ENCODE results near the gene ARMC6.

Gene ARMC6

DNA sequence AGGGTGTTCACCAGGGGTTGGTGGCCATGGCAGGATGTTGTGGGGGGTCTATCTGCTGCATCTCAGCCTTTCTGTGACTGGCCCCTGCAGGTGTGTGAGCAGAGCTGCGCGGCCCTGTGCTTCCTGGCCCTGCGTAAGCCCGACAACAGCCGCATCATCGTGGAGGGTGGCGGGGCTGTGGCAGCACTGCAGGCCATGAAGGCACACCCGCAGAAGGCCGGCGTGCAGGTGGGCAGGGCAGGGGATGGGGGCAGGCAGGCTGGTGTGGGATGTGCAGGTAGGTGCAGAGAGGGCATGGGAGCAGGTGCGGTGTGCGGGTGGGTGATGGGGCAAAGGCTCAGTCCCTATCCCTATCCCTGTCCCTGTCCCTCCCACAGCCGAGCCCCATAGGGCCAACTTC is 22.3 kb downstream of the ARMC6 start:
- no peak for DNase-seq (ENCODE audit: low read depth)

DNA sequence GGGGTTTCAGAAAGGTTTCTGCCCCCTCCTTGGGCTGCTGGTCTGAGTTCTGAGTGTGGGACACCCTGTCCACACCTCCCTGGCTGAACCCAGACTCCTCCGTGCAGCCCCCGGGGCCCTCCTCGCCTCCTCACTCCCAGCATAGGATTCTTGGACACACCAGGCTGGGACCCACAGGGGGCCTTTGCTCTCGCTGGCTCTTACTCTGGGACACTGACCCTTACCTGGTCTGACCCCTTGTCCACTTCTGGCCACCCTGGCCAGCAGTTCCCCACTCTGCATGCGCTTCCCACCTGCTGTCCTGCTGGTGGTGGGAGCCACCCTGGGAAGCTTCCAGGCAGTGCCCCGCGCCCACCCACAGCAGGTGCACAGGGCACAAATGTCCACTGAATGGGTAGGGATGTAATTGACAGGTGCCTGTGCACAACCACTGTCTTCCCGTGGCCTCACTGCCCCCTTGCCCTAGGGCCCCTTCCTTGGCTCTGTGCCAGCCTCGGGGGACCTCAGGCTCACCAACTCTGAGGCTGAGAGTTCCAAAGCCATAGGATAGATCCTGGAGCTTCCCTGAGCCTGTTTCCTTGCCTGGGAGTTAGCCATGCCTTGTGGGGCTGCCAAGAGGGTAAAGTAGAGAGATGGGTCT is 23.4 kb downstream of the ARMC6 start:
- DNase-seq (ENCODE audit: low read depth), result no peak

DNA sequence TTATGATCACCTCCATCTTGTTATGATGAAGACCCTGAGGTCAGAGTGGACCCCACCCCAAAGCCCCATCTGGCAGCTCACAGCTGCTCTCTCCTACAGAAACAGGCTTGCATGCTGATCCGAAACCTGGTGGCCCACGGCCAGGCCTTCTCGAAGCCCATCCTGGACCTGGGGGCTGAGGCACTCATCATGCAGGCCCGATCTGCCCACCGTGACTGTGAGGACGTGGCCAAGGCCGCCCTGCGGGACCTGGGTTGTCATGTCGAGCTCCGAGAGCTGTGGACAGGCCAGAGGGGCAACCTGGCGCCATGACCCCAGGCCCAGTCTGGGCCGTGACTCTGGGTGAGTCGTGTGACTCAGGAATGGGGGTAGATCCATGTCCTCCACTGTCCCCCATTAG is 23.9 kb downstream of the ARMC6 start:
- no peak for DNase-seq (ENCODE audit: low read depth)

DNA sequence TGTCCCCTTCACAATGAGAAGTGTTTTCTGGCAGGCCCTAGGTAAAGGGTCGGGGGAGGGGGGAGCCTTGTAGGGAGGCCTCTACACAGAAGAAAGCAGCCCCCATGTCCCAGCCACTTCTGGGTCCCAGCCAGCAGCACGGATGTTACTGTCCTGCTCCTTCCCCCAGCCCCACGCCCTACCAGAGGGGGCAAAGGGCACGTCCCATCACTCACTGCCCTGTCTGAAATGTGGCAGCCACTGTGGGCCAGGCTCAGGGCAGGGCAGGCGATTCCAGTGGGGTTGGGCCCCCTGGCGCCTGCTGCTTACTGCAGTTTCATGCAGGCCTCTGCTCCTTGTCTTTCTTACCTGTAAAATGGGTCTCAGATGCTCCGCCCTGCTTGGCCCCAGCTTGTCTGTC is 24.3 kb downstream of the ARMC6 start:
- no peak for DNase-seq (ENCODE audit: low read depth)

DNA sequence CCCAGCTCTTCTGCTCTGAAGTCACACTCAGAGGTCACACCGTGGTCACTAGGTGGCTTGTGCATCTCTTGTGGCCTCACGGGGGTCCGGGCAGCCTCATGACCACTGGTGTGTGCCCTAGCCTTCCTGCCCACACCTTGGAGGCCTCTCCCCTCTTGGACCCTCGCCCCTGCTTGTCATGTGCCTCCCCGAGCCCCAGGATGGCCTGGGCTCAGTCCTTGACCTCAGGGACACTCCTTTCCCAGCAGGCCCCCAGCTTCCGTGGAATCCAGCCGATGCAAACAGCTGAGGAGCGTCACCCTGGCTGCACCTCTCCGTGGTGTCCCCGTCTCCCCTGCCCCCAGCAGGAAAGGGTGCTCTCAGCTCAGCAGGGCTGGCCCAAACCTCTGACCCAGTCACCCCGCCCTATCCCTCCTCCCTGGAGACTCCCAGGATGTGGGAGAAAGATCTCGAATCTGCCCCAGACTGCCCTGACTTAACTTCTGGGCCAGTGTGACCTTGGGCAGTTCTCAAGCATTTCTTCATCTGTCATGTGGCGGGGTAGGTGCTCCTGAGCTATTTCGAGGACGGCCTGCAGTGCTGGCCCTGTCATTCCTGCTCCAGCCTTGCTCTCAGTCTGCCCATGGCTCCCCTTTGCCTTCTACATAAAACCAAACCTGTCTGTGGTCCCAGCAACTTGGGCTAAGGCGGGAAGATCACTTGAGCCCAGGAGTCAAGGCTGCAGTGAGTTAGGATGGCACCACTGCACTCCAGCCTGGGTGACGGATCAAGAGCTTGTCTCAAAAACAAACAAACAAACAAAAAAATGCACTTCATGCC is 25.8 kb downstream of the ARMC6 start:
- DNase-seq (ENCODE audit: low read depth), result no peak

DNA sequence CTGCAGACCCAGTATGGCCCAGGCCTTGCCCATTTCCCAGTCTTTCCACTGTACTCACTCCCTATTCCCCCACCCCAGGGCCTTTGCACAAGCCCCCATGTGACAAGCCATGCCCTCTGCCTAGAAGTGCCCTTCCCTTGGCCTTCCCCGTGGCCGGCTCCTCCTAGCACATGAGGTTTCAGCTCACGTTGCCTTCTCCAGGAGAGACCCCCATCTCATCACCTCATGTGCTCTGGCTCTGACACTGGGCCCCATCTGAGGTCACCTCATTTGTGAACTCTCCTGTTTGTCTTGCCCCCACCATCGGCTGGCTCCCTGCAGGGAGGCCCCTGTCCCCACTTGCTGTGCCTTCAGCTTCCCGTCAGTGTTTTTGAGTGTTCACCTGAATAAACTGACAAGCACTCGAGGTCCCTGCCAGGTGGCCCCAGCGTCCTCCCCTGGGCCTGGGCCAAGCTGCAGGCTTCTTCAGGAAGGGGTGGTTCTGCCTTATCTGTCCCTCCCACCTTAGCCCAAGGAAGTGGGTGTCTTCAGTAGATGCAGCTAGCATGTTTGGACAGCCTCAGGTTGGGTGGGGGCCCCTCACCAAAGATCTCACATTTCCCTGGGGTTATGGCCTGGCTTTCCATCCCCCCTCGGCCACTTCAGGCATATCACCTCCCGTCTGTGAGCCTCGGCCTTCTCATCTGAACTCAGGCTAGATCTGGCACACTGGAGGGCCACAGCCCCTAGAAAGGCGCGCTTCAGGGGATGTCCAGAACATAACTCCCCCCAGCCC is 26.6 kb downstream of the ARMC6 start:
- no peak for DNase-seq (ENCODE audit: low read depth)

DNA sequence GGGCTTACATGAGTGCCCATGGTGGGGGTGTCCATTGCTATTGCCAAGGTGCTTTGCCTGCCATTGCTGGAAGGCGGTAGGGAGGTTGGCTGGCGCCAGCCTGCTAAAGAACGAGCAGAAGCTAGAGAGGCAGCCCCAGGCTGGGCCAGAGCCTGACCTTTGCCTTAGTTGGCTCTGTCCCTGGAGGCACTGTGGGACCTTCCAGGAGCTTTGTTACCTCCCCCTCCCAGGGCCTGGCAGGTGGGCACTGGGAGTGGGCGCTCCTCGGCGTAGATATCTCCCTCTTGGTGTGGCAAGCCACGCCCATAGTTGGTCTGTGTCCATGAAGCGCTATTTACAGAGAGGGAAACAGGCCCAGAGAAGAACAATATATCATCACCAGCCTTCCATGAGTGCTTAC is 28.1 kb downstream of the ARMC6 start:
- no peak for DNase-seq (ENCODE audit: low read depth)

DNA sequence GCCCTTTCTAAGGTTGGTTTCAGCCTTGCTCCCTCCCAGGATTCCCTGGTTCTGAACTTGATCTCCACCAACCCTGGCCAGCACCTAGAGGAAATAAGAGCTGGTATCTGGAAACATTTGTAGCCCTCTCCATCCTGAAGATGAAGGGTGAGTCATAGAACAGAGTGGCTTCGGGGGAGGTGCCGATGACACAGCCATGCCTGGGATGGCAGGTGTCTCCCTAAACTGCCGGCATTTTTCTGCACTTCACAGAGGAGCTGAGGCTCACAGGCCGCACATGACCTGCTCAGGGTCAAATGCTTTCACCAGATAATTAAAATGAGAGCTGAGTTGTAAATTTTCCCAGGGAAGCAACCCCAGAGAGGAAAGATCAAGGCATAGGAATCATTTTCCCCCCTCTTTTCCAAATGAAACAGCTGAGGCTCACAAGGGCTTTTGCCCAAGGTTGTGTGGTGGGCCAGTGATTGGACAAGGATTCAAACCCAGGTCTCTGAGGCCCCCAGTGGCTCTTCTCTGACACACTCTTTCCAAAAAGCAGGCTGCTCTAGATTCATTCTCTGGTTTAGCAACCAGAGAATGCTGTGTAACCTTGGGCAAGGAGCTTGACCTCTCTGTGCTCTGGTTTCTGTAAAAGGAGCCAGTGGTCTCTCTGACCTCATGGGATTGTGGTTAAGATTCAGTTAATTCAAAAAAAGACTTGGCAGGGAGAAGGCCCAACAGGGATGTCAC is 29.2 kb downstream of the ARMC6 start:
- DNase-seq (ENCODE audit: low read depth), result peak; percentile 21

DNA sequence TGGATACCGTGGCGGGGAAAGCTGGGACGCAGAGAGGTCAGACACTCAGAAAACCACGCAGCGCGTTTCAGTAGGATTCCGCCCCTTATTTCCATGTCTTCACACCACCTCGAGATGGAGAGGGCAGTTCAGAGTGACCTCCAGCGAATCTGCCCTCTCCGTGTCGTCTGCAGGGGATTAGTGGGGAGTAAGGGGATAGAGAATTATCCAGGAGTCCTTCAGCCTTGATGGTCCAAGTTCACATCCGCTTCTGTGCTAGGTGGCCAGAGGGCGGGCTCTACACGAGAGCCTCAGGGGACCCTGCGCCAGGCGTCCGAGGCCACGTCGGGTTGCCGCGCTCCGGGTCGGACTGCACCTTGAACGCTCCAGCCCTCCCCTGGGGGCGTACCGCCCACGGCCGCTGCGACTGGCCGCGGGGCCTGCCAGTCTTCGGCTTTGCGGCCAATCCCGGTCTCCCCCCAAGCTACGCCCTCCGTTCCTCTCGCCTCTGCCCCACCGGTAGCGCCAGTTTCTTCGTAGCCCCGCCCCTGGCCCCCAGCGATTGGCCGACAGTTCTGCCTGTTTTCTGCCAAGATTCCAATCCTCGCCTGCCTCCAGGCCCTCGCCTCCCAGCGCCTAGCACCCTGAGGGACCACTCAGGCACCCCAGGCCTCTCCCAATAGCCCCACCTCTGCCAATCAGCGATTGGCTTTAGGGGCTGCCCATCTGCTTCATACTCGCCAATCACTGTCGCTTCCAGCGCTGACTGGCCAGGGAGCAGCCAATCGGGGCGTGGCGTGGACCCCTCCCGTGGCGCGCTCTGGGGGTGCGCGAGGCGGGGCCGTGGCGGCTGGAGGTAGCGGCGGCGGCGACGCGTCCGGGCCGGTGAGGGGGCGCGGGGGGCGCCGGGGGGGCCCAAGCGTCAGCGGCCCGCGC is 30.0 kb downstream of the ARMC6 start, which contains the start of gene SLC25A42:
TSS of gene SLC25A42 (plus strand) at position 812 of the 915 bp plus-strand sequence. CDS start 32,131 bp downstream, outside the sequence.
- peak; percentile 97 for DNase-seq (ENCODE audit: low read depth)

DNA sequence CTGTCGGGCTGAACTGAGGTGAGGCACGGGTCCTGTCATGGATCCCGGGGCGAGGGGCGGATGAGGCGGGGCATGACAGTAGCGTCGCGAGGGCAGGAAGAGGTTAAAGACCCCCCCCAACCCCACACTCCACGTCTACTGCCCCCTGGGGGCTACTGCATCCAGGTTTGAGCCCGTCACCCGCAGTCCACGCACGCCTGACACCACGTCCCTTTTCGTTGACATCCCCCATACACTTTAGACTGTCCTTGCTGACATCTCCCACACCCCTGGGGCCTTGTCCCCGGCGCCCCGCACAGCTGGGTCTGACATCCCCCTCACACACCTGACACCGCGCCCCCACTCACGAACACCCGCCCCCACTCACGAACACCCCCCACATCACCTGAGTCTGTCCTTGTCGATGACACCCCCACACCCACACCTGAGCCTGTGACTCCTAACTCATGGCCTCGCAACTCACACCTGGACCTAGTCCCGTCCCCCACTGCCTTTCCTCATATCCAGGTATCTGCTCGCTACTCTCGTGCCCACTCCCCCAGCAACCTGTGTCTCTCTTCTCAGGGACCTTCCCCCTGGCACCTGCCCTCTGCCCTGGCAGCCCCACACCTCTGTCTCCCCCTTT is 30.8 kb downstream of the ARMC6 start:
- no peak for DNase-seq (ENCODE audit: low read depth)

DNA sequence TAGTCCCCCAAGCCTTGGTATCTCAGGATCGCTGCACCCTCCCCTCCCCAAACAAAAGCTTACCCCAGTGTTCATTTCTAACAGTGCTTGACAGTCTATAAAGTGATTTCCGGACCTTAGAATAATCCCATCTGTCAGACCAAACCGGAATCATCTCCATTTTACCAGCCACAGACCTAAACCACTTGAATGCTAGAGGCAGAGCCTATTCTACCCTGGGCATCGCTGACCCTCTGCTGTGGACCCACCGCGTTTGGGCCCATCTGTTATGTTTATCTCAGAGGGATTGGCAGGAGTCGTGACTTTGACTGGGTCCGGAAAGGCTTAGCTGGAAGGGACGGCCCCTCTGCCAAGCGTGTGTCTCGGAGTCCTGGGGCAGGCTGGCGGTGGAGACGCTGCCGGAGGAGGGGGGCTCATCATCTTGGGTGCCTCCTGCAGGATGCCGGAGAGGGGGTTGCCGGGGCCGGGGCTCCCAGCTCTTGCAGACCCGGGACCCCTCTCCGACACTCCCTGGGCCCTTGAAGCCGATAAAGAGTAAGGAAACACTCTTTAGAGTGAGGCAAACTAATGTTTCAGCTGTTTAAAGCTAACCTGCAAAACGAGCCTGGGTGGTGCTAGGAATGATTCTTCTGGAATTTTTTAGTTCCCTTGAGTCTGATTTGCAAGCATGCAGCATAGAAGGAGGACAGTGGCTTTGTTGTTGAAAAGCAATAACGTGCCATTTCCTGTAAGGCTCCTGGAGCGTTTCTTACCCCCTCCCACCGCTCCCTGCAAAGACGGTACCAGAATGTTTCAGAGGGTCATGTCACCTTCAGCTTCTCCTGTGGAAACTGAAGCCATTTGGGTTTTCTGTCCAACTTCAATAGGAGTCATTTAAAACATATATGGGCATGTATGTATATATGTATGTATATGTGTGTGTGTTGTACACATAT is 31.7 kb downstream of the ARMC6 start:
- peak; percentile 18 for DNase-seq (ENCODE audit: low read depth)

DNA sequence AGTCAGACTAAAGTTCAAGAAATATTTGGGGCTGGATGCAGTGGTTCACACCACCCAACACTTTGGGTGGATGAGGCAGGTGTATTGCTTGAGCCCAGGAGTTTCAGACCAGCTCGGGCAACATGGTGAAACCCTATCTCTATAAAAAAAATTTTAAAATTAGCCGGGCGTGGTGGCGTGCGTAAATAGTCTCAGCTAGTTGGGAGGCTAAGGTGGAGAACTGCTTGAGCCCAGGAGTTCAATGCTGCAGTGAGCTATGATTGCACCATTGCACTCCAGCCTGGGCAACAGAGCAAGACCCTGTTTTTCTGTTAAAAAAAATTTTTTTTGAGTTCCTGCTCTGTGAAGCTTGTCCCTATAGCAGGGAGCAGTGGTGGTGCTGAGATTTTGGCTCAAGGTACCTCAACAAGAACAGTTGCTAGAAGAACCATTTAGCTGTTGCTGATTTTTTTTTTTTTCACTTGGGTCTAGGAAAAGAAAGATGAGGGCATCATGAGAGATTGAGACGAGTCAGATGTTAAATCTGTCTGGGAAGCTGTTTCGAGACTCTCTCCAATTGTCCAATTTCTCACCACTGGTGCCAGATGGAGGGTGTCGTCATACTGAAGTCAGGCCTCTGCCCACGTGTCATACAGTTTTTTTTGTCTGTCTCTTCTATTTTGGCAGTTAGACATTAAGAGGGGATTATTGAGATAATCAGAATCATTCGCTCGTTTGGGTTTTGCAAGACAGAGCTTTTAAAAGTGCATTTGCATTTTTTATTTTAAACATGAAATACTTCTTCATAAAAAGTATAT is 34.1 kb downstream of the ARMC6 start:
- no peak for DNase-seq (ENCODE audit: low read depth)

DNA sequence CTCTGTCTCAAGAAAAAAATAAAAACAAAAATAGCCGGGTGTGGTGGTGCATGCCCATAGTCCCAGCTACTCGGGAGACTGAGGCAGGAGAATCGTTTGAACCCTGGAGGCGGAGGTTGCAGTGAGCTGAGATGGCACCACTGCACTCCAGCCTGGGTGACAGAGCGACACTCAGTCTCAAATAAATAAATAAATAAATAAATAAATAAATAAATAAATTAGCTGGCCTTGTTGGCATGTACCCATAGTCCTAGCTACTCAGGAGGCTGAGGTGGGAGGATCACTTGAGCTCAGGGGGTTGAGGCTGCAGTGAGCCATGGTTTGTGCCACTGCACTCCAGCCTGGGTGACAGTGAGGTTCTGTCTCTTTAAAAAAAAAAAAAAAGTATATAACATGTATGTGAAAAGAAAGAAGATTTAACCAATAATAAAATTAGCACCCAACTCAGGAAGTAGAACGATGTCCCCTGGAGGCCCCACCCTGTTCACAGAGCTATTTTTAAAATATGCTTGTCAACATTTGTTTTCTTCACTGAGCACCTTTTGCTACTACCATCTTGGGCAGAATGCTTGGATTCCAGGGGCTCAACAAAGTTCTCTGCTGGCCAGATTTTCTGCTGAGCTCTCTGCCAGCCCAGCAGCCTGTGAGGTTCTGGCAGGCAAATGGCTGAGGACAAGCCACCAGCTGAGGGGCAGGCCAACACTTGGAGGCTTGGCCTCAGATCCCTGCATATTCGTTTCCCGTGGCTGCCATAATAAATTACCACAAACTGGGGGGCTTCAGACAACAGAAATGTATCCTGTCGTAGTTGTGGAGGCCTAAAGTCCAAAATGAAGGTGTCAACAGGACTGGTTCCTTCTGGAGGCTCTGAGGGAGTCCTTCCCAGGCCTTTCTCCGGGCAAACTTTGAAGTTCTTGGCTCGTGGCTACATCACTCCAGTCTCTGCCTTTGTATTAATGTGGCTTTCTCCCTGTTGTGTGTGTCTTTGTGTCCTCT is 35.6 kb downstream of the ARMC6 start:
- DNase-seq (ENCODE audit: low read depth), result no peak

DNA sequence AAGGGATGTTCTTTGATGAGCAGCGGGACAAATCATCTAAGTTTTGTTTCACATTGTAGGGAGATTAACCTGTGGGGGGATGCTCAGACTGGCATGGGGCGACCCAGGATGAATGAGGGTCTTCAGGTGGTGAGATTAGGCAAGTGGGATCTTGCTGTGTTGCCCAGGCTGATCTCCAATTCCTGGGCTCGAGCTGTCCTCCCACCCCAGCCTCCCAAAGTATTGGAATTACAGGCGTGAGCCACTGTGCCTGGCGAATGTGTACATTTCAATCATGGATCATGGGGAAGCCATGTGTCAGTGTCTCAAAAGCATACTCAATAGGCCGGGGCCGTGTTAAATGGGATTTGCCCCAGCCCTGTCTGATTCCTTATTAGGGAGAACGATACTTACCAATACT is 38.5 kb downstream of the ARMC6 start:
- no peak for DNase-seq (ENCODE audit: low read depth)

DNA sequence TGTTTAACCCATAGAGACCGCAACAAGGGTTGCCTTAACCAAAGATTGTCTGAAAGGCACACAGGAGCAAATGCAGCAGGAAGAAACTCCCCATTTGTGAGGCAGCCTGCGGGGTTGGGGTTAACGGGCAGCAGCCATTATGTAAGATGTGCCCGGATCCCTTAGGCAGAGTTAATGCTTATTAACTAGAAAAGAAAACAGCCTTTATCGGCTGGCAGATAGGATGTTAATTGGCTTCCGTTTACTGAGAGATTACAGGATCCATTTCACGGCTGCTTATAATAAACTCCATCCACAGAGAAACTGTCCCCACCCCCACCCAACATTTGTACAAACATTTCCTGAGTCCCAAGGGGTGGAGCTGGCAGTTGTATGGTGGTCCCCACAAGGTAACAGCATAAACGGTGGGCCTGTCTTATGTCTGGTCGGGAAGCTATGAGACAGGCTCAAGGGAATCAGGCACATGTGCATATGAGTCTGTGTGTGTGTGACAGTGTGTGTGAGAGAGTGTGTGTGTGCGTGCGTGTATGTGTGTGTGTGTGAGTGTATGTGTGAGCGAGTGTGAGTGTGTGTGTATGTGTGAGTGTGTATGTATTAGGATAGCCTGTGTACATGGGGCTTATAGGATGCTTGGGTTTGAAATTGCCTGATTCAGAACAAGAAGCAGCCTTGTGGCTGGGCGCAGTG is 40.9 kb downstream of the ARMC6 start:
- DNase-seq (ENCODE audit: low read depth), result no peak

DNA sequence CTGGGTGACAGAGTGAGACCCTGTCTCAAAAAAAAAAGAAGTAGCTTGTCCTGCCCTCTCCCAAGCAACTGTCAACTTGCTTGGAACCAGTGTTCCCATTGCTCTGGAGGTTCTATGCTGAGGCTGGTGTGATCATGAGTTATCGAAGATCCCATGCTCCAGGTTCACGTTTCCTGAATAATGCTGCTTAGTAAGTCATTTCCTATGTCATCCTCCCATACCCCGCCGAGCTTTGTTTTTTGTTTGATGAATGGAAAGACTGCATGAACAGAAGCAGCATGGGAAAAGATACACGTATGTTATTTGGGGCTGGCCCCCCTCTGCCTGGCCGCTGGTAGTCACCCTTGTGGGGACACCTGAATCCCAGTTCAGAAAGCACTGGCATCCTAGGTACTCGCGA is 41.7 kb downstream of the ARMC6 start:
- no peak for DNase-seq (ENCODE audit: low read depth)

DNA sequence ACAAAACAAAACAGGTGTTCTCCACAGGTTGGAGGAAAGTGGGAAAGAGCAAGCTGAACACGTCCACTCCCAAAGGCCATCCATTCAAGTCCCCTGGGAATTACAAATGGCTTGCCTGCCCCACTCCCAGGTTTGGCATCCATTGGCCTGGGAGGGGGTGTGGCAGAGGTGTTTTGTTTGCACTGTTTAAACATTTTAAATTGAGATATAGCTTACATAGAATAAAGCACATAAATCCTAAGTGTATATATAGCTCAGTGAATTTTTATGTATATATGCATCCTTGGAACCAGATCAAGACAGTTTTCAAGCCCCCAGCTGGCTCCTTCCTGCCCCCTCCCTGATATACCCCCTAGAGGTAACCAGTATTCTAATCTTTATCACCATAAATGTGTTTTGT is 43.1 kb downstream of the ARMC6 start:
- DNase-seq (ENCODE audit: low read depth), result no peak

All from activated T-cell treated with anti-CD3 and anti-CD28 coated beads for 48 hours (primary cell).